Pancreas (tissue), 10 donors: ENCODE data around the gene EMC8. TPM values are rescaled to one million over a fixed set of nuclear protein-coding genes. Genes with fewer than 3 reads are reported as not detected.

Source experiments
- ATAC-seq, 4 donors: fragments of 200-7000 bp; cut with Tn5 transposase; one replicate each; pipeline versions ENCODE4 v1.8.0 to v1.9.1; 2020; ENCODE audit warnings: mild to moderate bottlenecking in 4 of 4, moderate library complexity in 4 of 4
- DNase-seq, 6 donors: peaks; one replicate each; pipeline ENCODE4 v3.0.0-alpha.2; 2020
- FAIRE-seq: peaks from 2 replicates; lab custom pipeline; 2012; peaks lifted over from hg19 to GRCh38; lab: Jason Lieb, UNC
- H3K27ac ChIP-seq, 4 donors: fragments of 200-600 bp; sonication (generic); 1 replicate in 3 of 4; 2 replicates in 1 of 4; pipeline versions ENCODE4 v1.5.0 to v1.8.0; 2020
- H3K27me3 ChIP-seq, 4 donors: fragments of 200-600 bp; one replicate each; pipeline ENCODE4 v1.8.0; 2021
- H3K36me3 ChIP-seq, 3 donors: fragments of 200-600 bp; sonication (generic) in 1 of 3; one replicate each; pipeline versions ENCODE4 v1.5.0 to v1.8.0; 2020 to 2021
- H3K4me1 ChIP-seq, 3 donors: fragments of 200-600 bp; one replicate each; pipeline ENCODE4 v1.8.0; 2021
- H3K4me3 ChIP-seq, 4 donors: fragments of 200-600 bp; sonication (generic) in 2 of 4; one replicate each; pipeline versions ENCODE4 v1.5.0 to v1.8.0; 2020 to 2021
- H3K9me3 ChIP-seq, 4 donors: fragments of 200-600 bp; one replicate each; pipeline ENCODE4 v1.8.0; 2021
- CTCF ChIP-seq, 4 donors: fragments of 200-600 bp; sonication (generic) in 3 of 4; IDR thresholded peaks; one replicate each; pipeline versions ENCODE4 v1.5.0 to v1.8.0; 2021; ENCODE audit warnings: antibody characterized with exemption in 4 of 4
- WGBS, 2 donors: extraction: QIAGEN DNeasy Blood & Tissue Kit; methylation state at CpG; one replicate each; pipeline ENCODE4 v1.1.7; 2013; 5-methylcytosine and 5-hydroxymethylcytosine counted together
- intact Hi-C, 3 donors: fragments of 100-400 bp; cut with DNase I; formaldehyde crosslinking; loops; one replicate each; pipeline versions ENCODE4 v1.11.1 to v1.14.2; 2022
- polyA plus RNA-seq, 2 donors: library from polyadenylated mRNA; stranded (reverse); fragments of 200-250 nt; gene quantifications; one replicate each; pipeline ENCODE4 v1.2.3, GENCODE V29; 2013
- total RNA-seq, 6 donors: library from RNA; stranded (reverse); fragmentation: NEBNext Ultra II Directional in 4 of 6; extraction: Animal tissue kit (Norgen Biotek cat#: 25700) in 4 of 6; gene quantifications; one replicate each; pipeline versions ENCODE4 v1.2.1 to v1.2.4, GENCODE V29; 2021 to 2023
- donor health status: healthy with polysubstance abuse.
- donor health status: DM: no; HTN: no; CAD: no; lungs with moderate emphysema.
- donor health status: DM: no; HTN: no; CAD: no.
- donor health status: control.
- donor health status: control.
- donor health status: Bipolar disorder and iron deficiency.
- donor health status: DM: yes; HTN: yes; CAD: no.
- donor health status: DM: no; HTN: no; CAD: no.
- donor health status: DM: no; HTN: no; CAD: no.
- donor health status: DM: yes; HTN: yes; CAD: no.

The EMC8 gene
- total and polyA plus RNA-seq, 8 donors, result 6.8 to 14.2 (median 9.8) TPM

GRCh38 chr16:85782451-85782850 is 16.9 kb downstream of the EMC8 start:
- WGBS, 2 donors, result 71 to 76% methylated on average over 6 of the region's 6 CpGs
- Histone ChIP-seq H3K4me3 (no peak overlapping the region), H3K4me1 (peaks cover 0 to 4% (median 0%) of the 10 kb centered on the region in 3 donors), H3K27ac (no peak overlapping the region), H3K36me3 (peaks cover 0 to 30% (median 10%) of the 10 kb centered on the region in 3 donors), H3K27me3 (no peaks in the 10 kb centered on the region), H3K9me3 (no peaks in the 10 kb centered on the region)
- no peak for FAIRE-seq
- no peak for ATAC-seq
- DNase-seq, result no peak
- intact Hi-C loops, result no loop called here
- no peak for TF ChIP-seq CTCF (IDR thresholded peaks at IDR 0.05)

DNA sequence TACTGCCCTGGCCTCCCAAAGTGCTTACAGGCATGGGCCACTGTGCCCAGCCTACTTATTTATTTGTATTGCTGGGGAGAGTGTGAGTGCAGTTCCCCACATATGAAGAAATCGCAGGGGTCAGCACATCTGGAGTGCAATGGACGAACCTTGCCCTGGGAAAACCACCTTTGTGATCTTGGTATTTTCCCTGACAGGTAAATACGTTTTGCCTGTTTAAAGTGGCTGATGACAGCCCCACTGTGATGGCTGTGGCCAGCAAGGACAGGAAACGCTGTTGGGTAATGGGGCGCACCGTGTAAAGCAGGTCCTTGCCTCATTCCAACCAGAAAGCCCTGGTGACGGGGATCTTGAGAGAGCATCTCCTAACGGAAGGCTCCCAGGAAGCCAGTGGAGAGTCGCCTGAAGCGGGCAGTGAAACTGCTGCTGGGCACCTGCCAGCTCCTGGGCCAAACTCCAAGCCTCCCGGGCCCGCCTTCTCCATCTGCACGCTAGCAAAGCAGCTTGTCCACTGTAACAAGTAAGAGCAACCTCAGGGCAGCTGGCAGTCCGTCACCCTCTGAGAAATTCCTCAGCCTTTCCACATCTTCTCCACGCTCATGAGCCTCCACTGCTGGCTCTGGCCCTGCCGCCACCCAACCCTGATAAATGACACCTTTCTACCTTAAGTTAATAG is 17.5 kb downstream of the EMC8 start:
- DNase-seq (peak; percentile 63 to 92 (median 84)), FAIRE-seq (no peak), ATAC-seq (peak; percentile 84 to 97 (median 93))
- Histone ChIP-seq H3K4me1 (peaks cover 0 to 4% (median 0%) of the 10 kb centered on the region in 3 donors), H3K9me3 (no peaks in the 10 kb centered on the region), H3K27me3 (no peaks in the 10 kb centered on the region), H3K27ac (no peak overlapping the region), H3K36me3 (peaks cover 0 to 27% (median 10%) of the 10 kb centered on the region in 3 donors), H3K4me3 (no peak overlapping the region)
- TF ChIP-seq CTCF (IDR thresholded peaks at IDR 0.05), result no peak
- 21 to 28% methylated on average over 16 of the region's 16 CpGs for WGBS, 2 donors
- intact Hi-C loops, result no loop called here

- no peak for ATAC-seq
- H3K4me1 ChIP-seq, result peaks cover 0 to 4% (median 0%) of the 10 kb centered on the region in 3 donors
Observed at GRCh38 chr16:85781156-85781555, 18.2 kb downstream of the EMC8 start.

GRCh38 chr16:85780281-85780680 is 19.1 kb downstream of the EMC8 start:
- ATAC-seq (no peak), DNase-seq (no peak), FAIRE-seq (no peak)
- TF ChIP-seq CTCF (IDR thresholded peaks at IDR 0.05), result no peak
- Histone ChIP-seq H3K9me3 (no peaks in the 10 kb centered on the region), H3K27me3 (no peaks in the 10 kb centered on the region), H3K4me3 (no peak overlapping the region), H3K36me3 (peaks cover 0 to 21% (median 10%) of the 10 kb centered on the region in 3 donors), H3K27ac (no peak overlapping the region), H3K4me1 (peaks cover 0 to 4% (median 0%) of the 10 kb centered on the region in 3 donors)
- 92% methylated on average over 26 of the region's 26 CpGs for whole genome bisulfite sequencing, 2 donors
- intact Hi-C loops, result no loop called here

More at GRCh38 chr16:85781156-85781555, 18.2 kb downstream of the EMC8 start:
- no peak for DNase-seq
- H3K9me3 ChIP-seq, result no peaks in the 10 kb centered on the region
- H3K36me3 ChIP-seq, result peaks cover 0 to 23% (median 10%) of the 10 kb centered on the region in 3 donors
- TF ChIP-seq CTCF (IDR thresholded peaks at IDR 0.05), result no peak
- no peak overlapping the region for H3K27ac ChIP-seq
- 84% methylated on average over 10 of the region's 10 CpGs for WGBS, 2 donors
- intact Hi-C loops, result no loop called here
- FAIRE-seq, result no peak
- H3K27me3 ChIP-seq, result no peaks in the 10 kb centered on the region
- no peak overlapping the region for H3K4me3 ChIP-seq

DNA sequence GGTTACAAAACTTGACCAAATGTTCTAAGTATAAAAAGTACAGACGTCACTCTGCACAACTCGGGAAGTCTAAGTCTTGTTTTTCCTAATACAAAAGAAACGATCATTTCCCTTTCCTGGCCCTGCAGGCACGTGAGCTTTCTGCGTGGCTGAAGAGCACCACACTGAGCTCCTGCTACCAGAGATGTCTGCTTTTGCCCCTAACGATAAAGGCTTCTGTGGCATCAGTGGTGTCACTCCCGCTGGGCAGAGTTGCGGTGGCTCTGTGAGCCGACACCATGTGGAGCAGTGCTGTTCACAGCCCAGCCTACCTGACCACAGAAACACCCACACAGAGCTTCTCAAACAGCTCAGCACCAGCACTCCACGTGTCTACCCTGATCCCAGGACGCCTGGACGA is 20.5 kb downstream of the EMC8 start:
- FAIRE-seq, result no peak
- Histone ChIP-seq H3K4me1 (peaks cover 0 to 4% (median 0%) of the 10 kb centered on the region in 3 donors), H3K27me3 (no peaks in the 10 kb centered on the region), H3K9me3 (no peaks in the 10 kb centered on the region), H3K4me3 (no peak overlapping the region), H3K27ac (no peak overlapping the region), H3K36me3 (peaks cover 0 to 21% (median 10%) of the 10 kb centered on the region in 3 donors)
- DNase-seq, result no peak
- intact Hi-C loops, result no loop called here
- WGBS, 2 donors, result 89 to 90% methylated on average over 12 of the region's 12 CpGs
- ATAC-seq, result no peak
- TF ChIP-seq CTCF (IDR thresholded peaks at IDR 0.05), result no peak
